Loucy (cell line): Measurements from ENCODE around the gene TACR3.

Experiments
- EZH2phosphoT487 ChIP-seq: fragments of 200-600 bp; IDR thresholded peaks from 2 replicates; pipeline ENCODE4 v1.6.1; 2018; ENCODE audit warnings: antibody characterized with exemption, mild to moderate bottlenecking, moderate library complexity, borderline replicate concordance
- TF ChIP-seq, protein P1 (sequence below): fragments of 200-600 bp; sonication (generic); conservative IDR thresholded peaks from 2 replicates; pipeline ENCODE4 v1.5.1; 2014; ENCODE audit warnings: mild to moderate bottlenecking, antibody characterized with exemption, low read length

DNA sequence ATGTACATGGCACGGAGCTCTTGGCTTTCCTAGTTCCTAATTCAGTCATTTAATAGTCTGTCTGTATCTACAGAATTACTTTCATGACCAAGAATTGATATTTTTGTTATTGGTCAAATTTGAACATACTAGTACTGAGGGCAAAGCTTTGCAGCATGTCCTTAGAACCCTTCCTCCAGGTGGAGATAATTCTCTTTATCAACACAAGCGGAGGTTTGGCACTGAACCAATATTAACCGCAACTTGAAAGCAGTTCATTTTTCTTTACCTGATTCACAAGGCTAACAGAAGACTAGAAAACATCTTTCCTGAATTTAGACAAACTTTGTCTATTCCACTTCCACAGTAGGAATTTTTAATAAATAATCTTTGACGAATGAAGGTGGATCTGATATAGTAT lies 73.8 kb downstream of the TACR3 start:
- TF ChIP-seq, protein P1, sequence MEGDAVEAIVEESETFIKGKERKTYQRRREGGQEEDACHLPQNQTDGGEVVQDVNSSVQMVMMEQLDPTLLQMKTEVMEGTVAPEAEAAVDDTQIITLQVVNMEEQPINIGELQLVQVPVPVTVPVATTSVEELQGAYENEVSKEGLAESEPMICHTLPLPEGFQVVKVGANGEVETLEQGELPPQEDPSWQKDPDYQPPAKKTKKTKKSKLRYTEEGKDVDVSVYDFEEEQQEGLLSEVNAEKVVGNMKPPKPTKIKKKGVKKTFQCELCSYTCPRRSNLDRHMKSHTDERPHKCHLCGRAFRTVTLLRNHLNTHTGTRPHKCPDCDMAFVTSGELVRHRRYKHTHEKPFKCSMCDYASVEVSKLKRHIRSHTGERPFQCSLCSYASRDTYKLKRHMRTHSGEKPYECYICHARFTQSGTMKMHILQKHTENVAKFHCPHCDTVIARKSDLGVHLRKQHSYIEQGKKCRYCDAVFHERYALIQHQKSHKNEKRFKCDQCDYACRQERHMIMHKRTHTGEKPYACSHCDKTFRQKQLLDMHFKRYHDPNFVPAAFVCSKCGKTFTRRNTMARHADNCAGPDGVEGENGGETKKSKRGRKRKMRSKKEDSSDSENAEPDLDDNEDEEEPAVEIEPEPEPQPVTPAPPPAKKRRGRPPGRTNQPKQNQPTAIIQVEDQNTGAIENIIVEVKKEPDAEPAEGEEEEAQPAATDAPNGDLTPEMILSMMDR: no peak
- no peak for TF ChIP-seq EZH2phosphoT487
